Measurements from ENCODE around the gene INKA1. TPM values are rescaled to one million over a fixed set of nuclear protein-coding genes. Genes with fewer than 3 reads are reported as not detected.

The INKA1 gene
- total RNA-seq, 1 experiment from 2014 or later = 1.4 TPM

- no peaks in the 10 kb centered on the region for H3K79me1 ChIP-seq (ENCODE audit: insufficient read depth, low read depth, low read length, poor library complexity, severe bottlenecking)
- Mint-ChIP-seq H3K27ac (no peak overlapping the region), H3K4me3 (no peak overlapping the region), H3K36me3 (ENCODE audit: insufficient read depth in 1 of 3, low read depth in 3 of 3) (no peaks in the 10 kb centered on the region), H3K9me3 (no peaks in the 10 kb centered on the region), H3K4me1 (peaks cover 3 to 13% of the 10 kb centered on the region in 2 experiments; a peak in 3 of 4 replicates), H3K27me3 (ENCODE audit: low read depth) (peaks cover 8% of the 10 kb centered on the region)
- no peaks in the 10 kb centered on the region for H4K20me1 ChIP-seq (ENCODE audit: control insufficient read depth, insufficient read depth, insufficient read length)
- H2BK12ac ChIP-seq (ENCODE audit: insufficient read length, low read depth, low read length) = no peak overlapping the region
- H4K5ac ChIP-seq (ENCODE audit: insufficient read length, low read depth, low read length) = no peak overlapping the region
- no peak for DNase-seq
- no peaks in the 10 kb centered on the region for H3K23me2 ChIP-seq (ENCODE audit: insufficient read length, low read depth, low read length, poor library complexity, severe bottlenecking)
- no peak overlapping the region for H2BK15ac ChIP-seq (ENCODE audit: low read depth, low read length)
- H3K14ac ChIP-seq (ENCODE audit: insufficient read depth, low read length) = no peak overlapping the region
- H4K8ac ChIP-seq (replicated peaks; ENCODE audit: insufficient read length, low read depth, low read length) = no peak overlapping the region
- no peak overlapping the region for H3K18ac ChIP-seq (ENCODE audit: insufficient read length, low read depth, low read length)
- H3K23ac ChIP-seq (ENCODE audit: insufficient read length, low read depth, low read length) = no peak overlapping the region
- H4K91ac ChIP-seq (ENCODE audit: insufficient read length, low read depth, low read length) = no peak overlapping the region
- H3K4ac ChIP-seq (ENCODE audit: low read depth, low read length) = no peak overlapping the region
- H2AK5ac ChIP-seq (ENCODE audit: insufficient read length, low read length) = no peak overlapping the region
- no peak overlapping the region for H3T11ph ChIP-seq (ENCODE audit: low read length)
- H2BK20ac ChIP-seq (ENCODE audit: low read depth, low read length, poor library complexity, severe bottlenecking) = no peak overlapping the region
- TF ChIP-seq, protein P1, sequence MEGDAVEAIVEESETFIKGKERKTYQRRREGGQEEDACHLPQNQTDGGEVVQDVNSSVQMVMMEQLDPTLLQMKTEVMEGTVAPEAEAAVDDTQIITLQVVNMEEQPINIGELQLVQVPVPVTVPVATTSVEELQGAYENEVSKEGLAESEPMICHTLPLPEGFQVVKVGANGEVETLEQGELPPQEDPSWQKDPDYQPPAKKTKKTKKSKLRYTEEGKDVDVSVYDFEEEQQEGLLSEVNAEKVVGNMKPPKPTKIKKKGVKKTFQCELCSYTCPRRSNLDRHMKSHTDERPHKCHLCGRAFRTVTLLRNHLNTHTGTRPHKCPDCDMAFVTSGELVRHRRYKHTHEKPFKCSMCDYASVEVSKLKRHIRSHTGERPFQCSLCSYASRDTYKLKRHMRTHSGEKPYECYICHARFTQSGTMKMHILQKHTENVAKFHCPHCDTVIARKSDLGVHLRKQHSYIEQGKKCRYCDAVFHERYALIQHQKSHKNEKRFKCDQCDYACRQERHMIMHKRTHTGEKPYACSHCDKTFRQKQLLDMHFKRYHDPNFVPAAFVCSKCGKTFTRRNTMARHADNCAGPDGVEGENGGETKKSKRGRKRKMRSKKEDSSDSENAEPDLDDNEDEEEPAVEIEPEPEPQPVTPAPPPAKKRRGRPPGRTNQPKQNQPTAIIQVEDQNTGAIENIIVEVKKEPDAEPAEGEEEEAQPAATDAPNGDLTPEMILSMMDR (conservative IDR thresholded peaks at IDR 0.05) = no peak
- H3K4me1 ChIP-seq (ENCODE audit: insufficient read depth, low read length) = no peaks in the 10 kb centered on the region
- H2BK120ac ChIP-seq (ENCODE audit: low read depth, low read length, poor library complexity, severe bottlenecking) = no peak overlapping the region
- no CpG with 5 or more reads among the region's 10 CpGs for WGBS (ENCODE audit: extremely low coverage, insufficient read length, low lambda C conversion rate)
- no peaks in the 10 kb centered on the region; the same call in none of the 2 replicates for H3K27me3 ChIP-seq (ENCODE audit: insufficient read depth, low read length)
- H3K79me2 ChIP-seq (ENCODE audit: insufficient read depth, low read length) = no peaks in the 10 kb centered on the region
- H3K56ac ChIP-seq (ENCODE audit: insufficient read length, low read depth, low read length) = no peak overlapping the region
- no peaks in the 10 kb centered on the region for H3K9me3 ChIP-seq (ENCODE audit: control insufficient read depth, low read depth, low read length)
- no peak overlapping the region for H2AFZ ChIP-seq (ENCODE audit: low read length)
- H2BK5ac ChIP-seq (ENCODE audit: insufficient read length, low read length) = no peak overlapping the region
- H3K4me2 ChIP-seq (ENCODE audit: insufficient read depth, insufficient read length, low read length) = no peak overlapping the region
- no peak overlapping the region for H3K9ac ChIP-seq (ENCODE audit: extremely low read depth, insufficient read length, low read length)
- no peak overlapping the region for H3K27ac ChIP-seq (ENCODE audit: insufficient read length, low read depth, low read length)
Observed at GRCh38 chr3:49792371-49793150, 10.5 kb upstream of the INKA1 start.
